Middle frontal gyrus (tissue), 1 donor: ENCODE results near the gene TMEM132D.

Experiments used
- DNase-seq: peaks from one replicate; pipeline ENCODE4 v3.0.0-alpha.2; 2015; ENCODE audit warnings: low spot score; ENCODE audit errors: extremely low spot score

Gene TMEM132D

DNA sequence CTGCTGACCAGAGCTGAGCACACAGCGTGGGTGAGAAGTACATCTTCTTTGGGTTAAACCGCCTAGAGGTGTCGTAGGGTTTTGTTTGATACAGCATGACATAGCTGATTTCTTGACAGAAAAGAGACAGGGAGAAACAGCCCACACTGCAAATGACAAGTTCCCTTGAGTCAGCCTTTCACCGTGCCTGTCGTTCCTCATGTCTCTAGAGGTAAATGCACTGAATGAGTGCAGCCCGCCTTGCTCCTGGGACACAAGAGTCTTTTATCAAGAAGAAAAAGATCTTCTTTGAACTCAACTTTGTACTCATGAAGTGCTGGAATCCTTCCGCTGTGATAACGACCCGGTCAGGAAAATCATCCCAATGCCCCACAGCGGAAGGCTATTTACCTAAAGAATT is 77.6 kb downstream of the TMEM132D start:
- DNase-seq: no peak

DNA sequence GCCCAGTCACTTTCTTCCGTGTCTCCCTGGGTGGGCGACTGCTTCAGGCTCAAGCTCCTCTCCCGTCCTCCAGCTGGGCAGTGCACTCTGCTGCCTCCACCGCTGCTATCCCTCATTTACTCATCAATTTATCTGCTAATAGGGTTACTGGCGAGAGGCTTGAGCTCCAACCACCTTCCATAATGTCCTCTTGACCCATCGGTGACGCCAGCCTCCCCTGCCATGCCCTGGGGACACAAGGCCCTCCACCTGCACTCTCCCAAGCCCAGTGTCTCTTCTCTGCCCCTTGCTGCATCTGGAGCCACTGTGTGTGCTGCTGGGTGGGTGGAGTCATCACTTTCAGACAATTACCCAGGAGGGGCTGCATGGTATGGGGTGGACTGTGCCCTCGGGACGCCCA is 78.5 kb downstream of the TMEM132D start:
- no peak for DNase-seq

GRCh38 chr12:129821964-129822363 is 81.9 kb downstream of the TMEM132D start:
- no peak for DNase-seq

DNA sequence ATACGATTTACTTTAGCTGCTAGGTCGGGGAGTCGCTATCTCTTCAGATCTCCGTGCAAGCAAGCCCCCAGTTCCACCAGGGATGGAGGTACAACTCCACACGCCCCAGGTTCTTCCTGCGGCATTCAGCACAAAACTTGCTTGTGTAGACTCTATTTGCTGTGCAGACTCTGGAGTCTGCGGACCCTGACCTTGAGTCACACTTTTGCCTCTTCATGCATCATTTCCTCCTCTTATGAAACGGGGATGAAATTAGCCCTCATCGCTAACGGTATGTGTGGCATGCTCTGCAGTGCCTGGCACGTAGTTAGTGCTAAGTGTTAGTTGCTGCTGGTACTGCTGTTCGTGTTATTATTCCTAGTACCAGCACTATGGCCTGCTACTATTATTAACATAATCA is 84.4 kb downstream of the TMEM132D start:
- no peak for DNase-seq

- DNase-seq: no peak
These were observed 88.0 kb downstream of the TMEM132D start for GRCh38 chr12:129815846-129816245.

DNA sequence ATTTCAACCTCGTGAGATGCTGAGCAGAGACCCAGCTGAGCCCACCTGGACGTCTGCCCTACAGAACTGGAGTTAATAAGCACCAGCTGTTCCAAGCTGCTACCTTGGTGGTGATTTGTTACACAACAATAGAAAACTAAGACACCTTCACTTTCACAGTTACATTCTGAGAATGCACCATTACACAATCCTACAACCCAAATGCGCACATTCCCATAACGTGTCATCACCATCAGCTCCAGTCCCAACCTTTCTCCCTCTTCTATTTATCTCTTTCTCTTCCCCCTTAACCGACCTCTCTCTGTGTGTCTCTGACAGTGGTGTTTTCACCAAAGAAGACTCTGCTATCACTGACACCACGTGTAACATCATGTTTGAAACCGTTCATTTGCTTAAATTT is 91.9 kb downstream of the TMEM132D start:
- DNase-seq: no peak

DNA sequence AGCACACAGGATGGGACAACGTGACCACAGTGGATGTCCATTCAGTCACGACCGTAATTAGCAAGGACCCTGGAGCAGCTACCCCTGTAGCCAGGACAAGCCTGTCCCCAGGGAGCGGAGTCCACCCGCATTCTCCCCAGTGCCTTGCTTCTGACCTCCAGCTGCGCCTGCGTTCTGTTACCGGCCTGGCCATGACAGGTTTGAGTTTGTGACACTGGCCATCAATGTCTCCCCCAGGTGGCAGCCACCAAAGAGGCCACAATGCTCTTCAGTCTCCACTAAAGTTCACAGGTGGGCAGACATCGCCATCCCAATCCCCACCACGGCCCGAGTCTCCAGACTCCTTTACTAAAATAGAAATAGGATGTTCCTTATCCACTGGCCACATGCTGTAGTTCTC is 96.7 kb downstream of the TMEM132D start:
- no peak for DNase-seq

DNA sequence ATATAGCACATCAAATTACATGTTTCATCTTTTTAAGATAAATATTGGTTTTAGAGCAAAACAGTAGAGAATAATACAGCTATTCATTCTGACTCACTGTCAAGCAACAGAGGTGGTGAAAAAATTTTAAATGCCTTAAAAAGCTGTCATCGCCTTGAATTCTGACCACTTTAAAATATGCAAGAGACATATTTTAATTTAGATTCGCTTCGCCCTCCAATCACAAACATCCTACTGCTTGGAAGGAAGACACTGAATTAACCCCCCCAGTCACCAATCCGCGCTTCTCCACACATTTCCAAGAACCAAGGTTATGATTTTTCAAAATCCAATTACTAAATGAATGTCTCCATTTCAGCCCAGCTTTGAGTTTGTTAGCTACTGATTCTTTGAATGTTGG is 112.4 kb downstream of the TMEM132D start:
- DNase-seq: no peak

GRCh38 chr12:129790930-129791329 is 112.9 kb downstream of the TMEM132D start:
- DNase-seq: no peak

DNA sequence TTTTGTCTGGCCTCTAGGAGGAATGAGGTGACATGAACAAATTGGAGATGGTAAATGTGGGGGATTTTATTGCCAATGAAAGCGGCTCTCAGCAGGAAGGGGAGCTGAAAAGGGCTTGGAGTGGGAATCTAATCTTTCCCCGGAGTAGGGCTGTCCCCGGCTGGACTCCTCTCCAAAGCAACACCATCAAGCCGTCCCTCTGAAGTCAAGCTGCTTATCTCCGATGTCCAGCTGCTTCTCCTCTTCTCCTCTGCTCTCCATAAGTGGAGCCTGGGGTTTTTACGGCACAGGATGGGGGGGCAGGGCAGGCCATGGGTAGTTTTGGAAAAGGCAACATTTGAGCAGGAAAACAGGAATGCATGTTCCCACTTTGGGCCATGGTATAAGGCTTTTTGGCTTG is 113.5 kb downstream of the TMEM132D start:
- DNase-seq: no peak

GRCh38 chr12:129789921-129790320 is 113.9 kb downstream of the TMEM132D start:
- no peak for DNase-seq

GRCh38 chr12:129788506-129789084 is 115.2 kb downstream of the TMEM132D start:
- no peak for DNase-seq

DNA sequence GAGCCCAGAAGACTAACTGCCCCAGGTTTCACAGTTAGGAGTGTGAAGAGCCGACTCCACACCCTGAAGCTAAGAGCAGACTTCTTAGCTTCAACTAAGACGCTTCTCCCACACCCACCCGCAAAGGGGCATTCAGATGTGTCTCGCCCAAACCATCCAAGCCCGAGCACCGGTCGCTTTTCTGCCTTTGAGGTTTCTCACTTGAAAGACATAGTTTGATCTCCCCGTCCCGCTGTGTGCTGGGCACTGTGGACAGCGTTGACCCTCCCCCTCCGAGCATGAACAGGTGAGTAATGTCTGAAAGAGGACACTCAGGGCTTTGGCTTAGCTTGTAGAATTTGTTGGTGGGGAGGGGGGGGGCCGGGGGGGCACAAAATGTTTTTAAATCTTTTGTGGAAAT is 123.8 kb downstream of the TMEM132D start:
- no peak for DNase-seq

- no peak for DNase-seq
These were observed 124.8 kb downstream of the TMEM132D start for GRCh38 chr12:129779033-129779432.

- DNase-seq: no peak
These were observed 126.7 kb downstream of the TMEM132D start for GRCh38 chr12:129776977-129777667.

GRCh38 chr12:129772501-129773493 is 131.0 kb downstream of the TMEM132D start:
- DNase-seq: no peak

DNA sequence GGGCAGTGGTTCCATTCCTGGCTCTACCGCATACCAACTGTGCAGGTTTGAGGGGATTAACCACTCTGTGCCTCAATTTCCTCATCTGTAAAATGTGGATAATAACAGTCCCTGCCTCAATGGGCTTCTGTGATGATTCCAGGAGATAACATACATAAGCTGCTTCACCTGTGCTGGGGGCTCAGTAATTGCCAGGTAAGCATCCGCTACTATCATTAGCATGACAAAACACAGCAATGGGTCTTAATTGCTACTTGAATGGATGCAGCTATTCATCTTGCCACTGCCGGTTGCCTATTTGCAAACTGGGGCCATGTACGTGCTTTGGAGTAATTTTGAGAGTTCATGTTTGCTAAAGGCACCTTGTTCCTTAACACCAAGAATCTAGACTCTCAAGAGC is 132.6 kb downstream of the TMEM132D start:
- no peak for DNase-seq

DNA sequence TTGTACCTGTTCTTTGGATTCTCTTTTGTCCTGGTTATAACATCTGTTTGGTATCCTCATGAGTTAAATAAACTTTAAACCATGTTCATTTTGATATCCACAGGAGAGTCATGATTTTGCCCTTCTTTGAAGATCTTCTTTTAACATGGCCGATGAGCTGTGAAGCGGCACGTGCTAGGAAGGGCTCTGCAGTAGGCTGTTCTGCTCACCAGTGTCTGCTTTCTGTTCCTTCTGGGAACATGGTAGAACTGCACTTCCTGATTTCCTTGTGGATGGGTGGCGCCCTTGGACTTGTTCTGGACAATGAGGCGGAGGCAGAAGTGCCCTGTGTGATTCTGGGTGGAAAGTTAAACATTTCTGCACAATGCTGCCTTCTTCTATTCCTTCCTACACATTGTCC is 138.1 kb downstream of the TMEM132D start:
- no peak for DNase-seq

- DNase-seq: no peak
These were observed 141.4 kb downstream of the TMEM132D start for GRCh38 chr12:129762436-129762835.

DNA sequence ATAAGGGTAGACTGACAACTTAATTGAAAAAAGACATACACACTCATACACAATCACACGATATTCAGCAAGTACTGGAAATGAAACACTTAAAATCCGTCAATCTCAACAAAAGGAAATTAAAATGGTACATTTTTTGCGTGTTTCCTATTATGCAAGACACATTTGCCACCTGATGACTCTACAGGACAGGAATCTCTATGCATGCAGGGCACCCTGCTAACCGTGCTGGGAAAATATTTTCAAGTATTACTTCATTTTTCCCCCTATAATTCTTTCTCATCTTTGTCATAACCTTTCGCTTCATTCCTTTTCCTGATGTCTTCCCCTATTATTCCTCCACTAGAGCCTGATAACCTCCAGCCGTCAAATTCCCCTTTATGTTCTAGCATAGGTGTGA is 150.2 kb downstream of the TMEM132D start:
- DNase-seq: no peak

- DNase-seq: no peak
These were observed 153.4 kb downstream of the TMEM132D start for GRCh38 chr12:129750421-129750820.

DNA sequence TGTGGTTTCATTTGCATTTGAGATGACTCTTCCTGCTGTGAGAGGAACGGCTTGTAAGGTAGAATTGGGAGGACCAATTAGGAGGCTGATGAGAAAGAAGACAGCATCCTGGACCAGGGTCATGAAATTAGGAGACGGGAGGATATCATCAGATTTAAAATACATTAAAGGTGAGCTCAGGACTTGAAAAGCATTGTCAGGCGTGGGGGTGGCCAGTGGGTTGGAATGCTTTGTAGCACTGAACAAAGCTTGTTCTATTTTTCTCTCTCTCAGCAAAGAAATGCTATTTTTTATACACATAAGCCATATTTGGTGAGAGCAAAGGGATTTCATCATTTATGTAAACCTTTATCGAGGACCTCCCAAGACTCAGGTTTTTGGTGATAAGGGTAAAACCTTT is 157.5 kb downstream of the TMEM132D start:
- DNase-seq: no peak
